MM.1S (cell line): ENCODE measurements around the gene CRYM.

Source experiments
- DNase-seq: peaks from one replicate; pipeline ENCODE4 v3.0.0-alpha.2; 2015
- H2AFZ ChIP-seq: fragments of 300-600 bp; sonication (generic); 2 replicates; pipeline ENCODE4 v1.6.0; 2016; ENCODE audit warnings: antibody characterized with exemption, low read length
- H3F3A ChIP-seq: fragments of 300-600 bp; sonication (generic); 2 replicates; pipeline ENCODE4 v1.6.1; 2016; ENCODE audit warnings: mild to moderate bottlenecking, antibody characterized with exemption, low read length, moderate library complexity, mixed read lengths; ENCODE audit not compliant: insufficient read depth
- H3K27ac ChIP-seq: fragments of 300-600 bp; sonication (generic); 2 replicates; pipeline ENCODE4 v1.5.1; 2016; ENCODE audit warnings: mild to moderate bottlenecking, low read length
- H3K27me3 ChIP-seq: fragments of 300-600 bp; sonication (generic); replicated peaks from 2 replicates; pipeline ENCODE4 v1.6.0; 2016; ENCODE audit warnings: low read length; ENCODE audit not compliant: insufficient read depth
- H3K36me3 ChIP-seq: fragments of 300-600 bp; sonication (generic); replicated peaks from 2 replicates; pipeline ENCODE4 v1.6.1; 2016; ENCODE audit warnings: mild to moderate bottlenecking, low read length, mixed read lengths; ENCODE audit not compliant: insufficient read depth
- H3K4me1 ChIP-seq: fragments of 300-600 bp; sonication (generic); 2 replicates; pipeline ENCODE4 v1.6.1; 2016; ENCODE audit warnings: low read length, mixed read lengths
- H3K4me2 ChIP-seq: fragments of 300-600 bp; sonication (generic); 2 replicates; pipeline ENCODE4 v1.6.0; 2016; ENCODE audit warnings: low read depth, low read length
- H3K4me3 ChIP-seq: fragments of 300-600 bp; sonication (generic); 2 replicates; pipeline ENCODE4 v1.5.1; 2016; ENCODE audit warnings: low read length, mixed read lengths
- H3K79me2 ChIP-seq: fragments of 300-600 bp; sonication (generic); 2 replicates; pipeline ENCODE4 v1.6.1; 2016; ENCODE audit warnings: mixed run types, low read length, mixed read lengths
- H3K9ac ChIP-seq: fragments of 300-600 bp; sonication (generic); 2 replicates; pipeline ENCODE4 v1.6.1; 2016; ENCODE audit warnings: low read length, mixed read lengths
- H3K9me2 ChIP-seq: fragments of 300-600 bp; sonication (generic); replicated peaks from 2 replicates; pipeline ENCODE4 v1.6.1; 2016; ENCODE audit warnings: mild to moderate bottlenecking, low read length, mixed read lengths; ENCODE audit not compliant: insufficient read depth
- H3K9me3 ChIP-seq: fragments of 300-600 bp; sonication (generic); replicated peaks from 2 replicates; pipeline ENCODE4 v1.6.1; 2016; ENCODE audit warnings: mild to moderate bottlenecking, low read length, mixed read lengths; ENCODE audit not compliant: insufficient read depth
- H4K20me1 ChIP-seq: fragments of 300-600 bp; sonication (generic); 2 replicates; pipeline ENCODE4 v1.6.1; 2016; ENCODE audit warnings: mild to moderate bottlenecking, low read length, moderate library complexity, mixed read lengths; ENCODE audit not compliant: insufficient read depth
- EZH2 ChIP-seq: fragments of 300-600 bp; sonication (generic); optimal IDR thresholded peaks from 2 replicates; pipeline ENCODE3; 2017; ENCODE audit warnings: low read depth, mild to moderate bottlenecking, antibody characterized with exemption, low read length, mixed read lengths
- EZH2phosphoT487 ChIP-seq: fragments of 300-600 bp; sonication (generic); IDR thresholded peaks from 2 replicates; pipeline ENCODE4 v1.6.1; 2018; ENCODE audit warnings: antibody characterized with exemption, low read length
- TF ChIP-seq, protein P1 (sequence below): fragments of 300-600 bp; sonication (generic); IDR thresholded peaks from 2 replicates; pipeline ENCODE4 v1.5.1; 2016; ENCODE audit warnings: antibody characterized with exemption, low read length, mixed read lengths

Gene CRYM

GRCh38 chr16:21236831-21237230 is 41.3 kb downstream of the CRYM start:
- no peak for DNase-seq
- Histone ChIP-seq H3K79me2 (no peaks in the 10 kb centered on the region), H3K9me3 (no peaks in the 10 kb centered on the region), H3K4me3 (no peak overlapping the region), H3K27me3 (no peaks in the 10 kb centered on the region), H3K9me2 (no peaks in the 10 kb centered on the region), H4K20me1 (no peaks in the 10 kb centered on the region), H3K36me3 (no peaks in the 10 kb centered on the region), H3F3A (no peaks in the 10 kb centered on the region), H3K27ac (no peak overlapping the region), H3K9ac (no peak overlapping the region), H3K4me2 (no peak overlapping the region), H3K4me1 (no peaks in the 10 kb centered on the region), H2AFZ (no peak overlapping the region)
- no peak for TF ChIP-seq EZH2phosphoT487
- no peak for TF ChIP-seq EZH2
- TF ChIP-seq, protein P1, sequence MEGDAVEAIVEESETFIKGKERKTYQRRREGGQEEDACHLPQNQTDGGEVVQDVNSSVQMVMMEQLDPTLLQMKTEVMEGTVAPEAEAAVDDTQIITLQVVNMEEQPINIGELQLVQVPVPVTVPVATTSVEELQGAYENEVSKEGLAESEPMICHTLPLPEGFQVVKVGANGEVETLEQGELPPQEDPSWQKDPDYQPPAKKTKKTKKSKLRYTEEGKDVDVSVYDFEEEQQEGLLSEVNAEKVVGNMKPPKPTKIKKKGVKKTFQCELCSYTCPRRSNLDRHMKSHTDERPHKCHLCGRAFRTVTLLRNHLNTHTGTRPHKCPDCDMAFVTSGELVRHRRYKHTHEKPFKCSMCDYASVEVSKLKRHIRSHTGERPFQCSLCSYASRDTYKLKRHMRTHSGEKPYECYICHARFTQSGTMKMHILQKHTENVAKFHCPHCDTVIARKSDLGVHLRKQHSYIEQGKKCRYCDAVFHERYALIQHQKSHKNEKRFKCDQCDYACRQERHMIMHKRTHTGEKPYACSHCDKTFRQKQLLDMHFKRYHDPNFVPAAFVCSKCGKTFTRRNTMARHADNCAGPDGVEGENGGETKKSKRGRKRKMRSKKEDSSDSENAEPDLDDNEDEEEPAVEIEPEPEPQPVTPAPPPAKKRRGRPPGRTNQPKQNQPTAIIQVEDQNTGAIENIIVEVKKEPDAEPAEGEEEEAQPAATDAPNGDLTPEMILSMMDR: no peak

DNA sequence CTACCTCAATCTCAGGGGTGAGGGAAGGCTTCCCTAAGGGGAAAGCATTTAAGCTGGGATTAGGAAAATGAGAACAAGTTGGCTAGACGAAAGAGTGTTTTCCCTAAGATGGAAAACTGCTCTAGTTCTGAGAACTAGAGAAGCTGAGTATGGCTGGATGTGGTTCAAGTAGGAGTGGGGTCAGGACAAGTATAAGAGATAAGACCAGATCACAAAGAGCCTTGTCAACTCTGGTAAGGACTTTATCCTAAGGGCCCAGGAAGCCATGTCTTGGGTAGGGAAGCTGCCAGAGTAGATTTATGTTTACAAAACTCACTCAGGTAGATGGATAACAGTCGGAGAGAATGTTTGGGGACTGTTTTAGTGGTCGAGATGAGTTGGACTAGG is 42.9 kb downstream of the CRYM start:
- H3K27ac ChIP-seq: no peak overlapping the region

GRCh38 chr16:21233521-21234150 is 44.5 kb downstream of the CRYM start, which contains the start of gene ANKS4B:
ANKS4B (plus strand) TSS chr16:21233699; CDS start chr16:21233738, 39 bp downstream.
- Histone ChIP-seq H3K4me1 (no peaks in the 10 kb centered on the region), H3K27me3 (no peaks in the 10 kb centered on the region), H3K9ac (no peak within 1 kb of the TSS), H3K4me3 (no peak within 1 kb of the TSS), H3K79me2 (no peaks in the 10 kb centered on the region), H4K20me1 (no peaks in the 10 kb centered on the region), H3K9me2 (no peaks in the 10 kb centered on the region), H3K36me3 (no peaks in the 10 kb centered on the region), H3K27ac (no peak within 1 kb of the TSS), H3K9me3 (no peaks in the 10 kb centered on the region), H3K4me2 (no peak within 1 kb of the TSS), H2AFZ (no peak within 1 kb of the TSS), H3F3A (no peaks in the 10 kb centered on the region)
- DNase-seq: no peak
- TF ChIP-seq EZH2: no peak
- TF ChIP-seq EZH2phosphoT487: no peak
- TF ChIP-seq, protein P1: no peak

More for the DNA sequence above, 42.9 kb downstream of the CRYM start:
- Histone ChIP-seq H3K9ac (no peak overlapping the region), H3F3A (no peaks in the 10 kb centered on the region), H3K9me3 (no peaks in the 10 kb centered on the region), H3K36me3 (no peaks in the 10 kb centered on the region), H3K79me2 (no peaks in the 10 kb centered on the region), H2AFZ (no peak overlapping the region), H3K9me2 (no peaks in the 10 kb centered on the region), H3K4me1 (no peaks in the 10 kb centered on the region), H3K4me2 (no peak overlapping the region), H4K20me1 (no peaks in the 10 kb centered on the region), H3K4me3 (no peak overlapping the region), H3K27me3 (no peaks in the 10 kb centered on the region)
- no peak for DNase-seq
- TF ChIP-seq, protein P1: no peak
- TF ChIP-seq EZH2phosphoT487 (no peak), EZH2 (no peak)
